Mucosa of descending colon (tissue), 3 donors: ENCODE results near the gene DLGAP1. TPM values are rescaled to one million over a fixed set of nuclear protein-coding genes. Genes with fewer than 3 reads are reported as not detected.

Source experiments
- ATAC-seq: fragments of 200-7000 bp; cut with Tn5 transposase; one replicate; pipeline ENCODE4 v1.9.1; 2020; ENCODE audit warnings: mild to moderate bottlenecking, moderate library complexity
- DNase-seq, 3 donors: peaks; one replicate each; pipeline ENCODE4 v3.0.0-alpha.2; 2020
- H3K36me3 ChIP-seq: fragments of 200-600 bp; one replicate; pipeline ENCODE4 v1.8.0; 2021; ENCODE audit warnings: low read depth, mild to moderate bottlenecking
- H3K4me1 ChIP-seq: fragments of 200-600 bp; one replicate; pipeline ENCODE4 v1.8.0; 2021; ENCODE audit warnings: low read depth, mild to moderate bottlenecking
- H3K4me3 ChIP-seq: fragments of 200-600 bp; one replicate; pipeline ENCODE4 v1.8.0; 2021; ENCODE audit warnings: mild to moderate bottlenecking
- H3K9me3 ChIP-seq: fragments of 200-600 bp; one replicate; pipeline ENCODE4 v1.8.0; 2021; ENCODE audit warnings: mild to moderate bottlenecking
- CTCF ChIP-seq: fragments of 200-600 bp; IDR thresholded peaks from one replicate; pipeline ENCODE4 v1.8.0; 2022; ENCODE audit warnings: antibody characterized with exemption, mild to moderate bottlenecking
- intact Hi-C, 2 donors: fragments of 100-400 bp; cut with DNase I in 1 of 2; cut with micrococcal nuclease in 1 of 2; formaldehyde crosslinking; loops; one replicate each; pipeline versions ENCODE4 v1.11.0 to v1.11.1; 2022; cut with DNase I, micrococcal nuclease
- total RNA-seq, 3 donors: library from RNA; stranded (reverse); fragmentation: NEBNext Ultra II Directional in 2 of 3; extraction: Animal tissue kit (Norgen Biotek cat#: 25700) in 2 of 3; gene quantifications; one replicate each; pipeline versions ENCODE4 v1.2.1 to v1.2.4, GENCODE V29; 2021 to 2023
- donor health status: DM: no; HTN: no; CAD: no; lungs with moderate emphysema.
- donor health status: DM: no; HTN: no; CAD: no.
- donor health status: DM: no; HTN: yes; CAD: no.

The DLGAP1 gene
- total RNA-seq, 3 donors from 2014 or later, result 0.46 to 6.8 (median 4.1) TPM

GRCh38 chr18:3554091-3554601 is 901.0 kb downstream of the DLGAP1 start:
- ATAC-seq, result no peak

GRCh38 chr18:3552305-3552704 is 902.8 kb downstream of the DLGAP1 start:
- Histone ChIP-seq H3K4me1 (peaks cover 7% of the 10 kb centered on the region), H3K4me3 (no peak overlapping the region), H3K36me3 (no peaks in the 10 kb centered on the region), H3K9me3 (no peaks in the 10 kb centered on the region)
- intact Hi-C loops, result loop anchor here in 1 of 2 donors (10.0 kb wide), 1 partner anchor 228 kb away; no protein-coding TSS in a partner anchor
- no peak for ATAC-seq
- no peak for TF ChIP-seq CTCF
- DNase-seq, result no peak

More at GRCh38 chr18:3554091-3554601, 901.0 kb downstream of the DLGAP1 start:
- Histone ChIP-seq H3K4me3 (no peak overlapping the region), H3K9me3 (no peaks in the 10 kb centered on the region), H3K36me3 (no peaks in the 10 kb centered on the region), H3K4me1 (peaks cover 7% of the 10 kb centered on the region)
- no peak for DNase-seq
- intact Hi-C loops, result loop anchor here in 1 of 2 donors (10.0 kb wide), 1 partner anchor 229 kb away; no protein-coding TSS in a partner anchor
- no peak for TF ChIP-seq CTCF

GRCh38 chr18:3547891-3548615 is 907.1 kb downstream of the DLGAP1 start:
- TF ChIP-seq CTCF, result no peak
- Histone ChIP-seq H3K4me3 (no peak overlapping the region), H3K4me1 (peaks cover 7% of the 10 kb centered on the region), H3K36me3 (no peaks in the 10 kb centered on the region), H3K9me3 (no peaks in the 10 kb centered on the region)
- ATAC-seq (no peak), DNase-seq (no peak)
- intact Hi-C loops, result no loop called here

- Histone ChIP-seq H3K4me1 (no peaks in the 10 kb centered on the region), H3K36me3 (no peaks in the 10 kb centered on the region), H3K4me3 (no peak overlapping the region), H3K9me3 (no peaks in the 10 kb centered on the region)
- no peak for DNase-seq
- intact Hi-C loops, result no loop called here
- no peak for ATAC-seq
- no peak for TF ChIP-seq CTCF
Observed at GRCh38 chr18:3546106-3546505, 909.0 kb downstream of the DLGAP1 start.

GRCh38 chr18:3544537-3544936 is 910.6 kb downstream of the DLGAP1 start:
- Histone ChIP-seq H3K4me3 (no peak overlapping the region), H3K9me3 (no peaks in the 10 kb centered on the region), H3K4me1 (no peaks in the 10 kb centered on the region), H3K36me3 (no peaks in the 10 kb centered on the region)
- DNase-seq, result no peak
- intact Hi-C loops, result no loop called here
- ATAC-seq, result no peak
- TF ChIP-seq CTCF, result no peak
